Heart right ventricle (tissue), 16 donors: Measurements from ENCODE around the gene KRTAP21-2. TPM values are rescaled to one million over a fixed set of nuclear protein-coding genes. Genes with fewer than 3 reads are reported as not detected.

Experiments
- ATAC-seq, 8 donors: fragments of 200-7000 bp; cut with Tn5 transposase; one replicate each; pipeline ENCODE4 v1.9.1; 2020; ENCODE audit warnings: mild to moderate bottlenecking in 8 of 8, moderate library complexity in 8 of 8, moderate number of reproducible peaks in 1 of 8
- DNase-seq, 2 donors: peaks; one replicate each; pipeline ENCODE4 v3.0.0-alpha.2; 2020
- H3K27ac ChIP-seq, 10 donors: fragments of 200-600 bp; sonication (generic) in 2 of 10; one replicate each; pipeline versions ENCODE4 v1.5.0 to v1.8.0; 2020 to 2022; ENCODE audit warnings: mild to moderate bottlenecking in 3 of 10
- H3K27me3 ChIP-seq, 7 donors: fragments of 200-600 bp; one replicate each; pipeline ENCODE4 v1.8.0; 2021 to 2022; ENCODE audit warnings: mild to moderate bottlenecking in 2 of 7
- H3K36me3 ChIP-seq, 9 donors: fragments of 200-600 bp; sonication (generic) in 1 of 9; one replicate each; pipeline versions ENCODE4 v1.5.0 to v1.8.0; 2020 to 2022; ENCODE audit warnings: mild to moderate bottlenecking in 2 of 9
- H3K4me1 ChIP-seq, 9 donors: fragments of 200-600 bp; sonication (generic) in 1 of 9; one replicate each; pipeline versions ENCODE4 v1.5.0 to v1.8.0; 2020 to 2022; ENCODE audit warnings: mild to moderate bottlenecking in 4 of 9
- H3K4me3 ChIP-seq, 10 donors: fragments of 200-600 bp; sonication (generic) in 2 of 10; one replicate each; pipeline versions ENCODE4 v1.5.0 to v1.8.0; 2020 to 2022; ENCODE audit warnings: mild to moderate bottlenecking in 7 of 10, moderate library complexity in 2 of 10
- H3K9me3 ChIP-seq, 11 donors: fragments of 200-600 bp in 10 of 11; sonication (generic) in 2 of 11; one replicate each; pipeline versions ENCODE4 v1.5.0 to v1.8.0; 2013 to 2022; ENCODE audit warnings: mild to moderate bottlenecking in 2 of 11, control low read depth in 1 of 11, moderate library complexity in 1 of 11
- CTCF ChIP-seq, 9 donors: fragments of 200-600 bp; sonication (generic) in 2 of 9; IDR thresholded peaks; one replicate each; pipeline versions ENCODE4 v1.5.0 to v1.8.0; 2021 to 2022; ENCODE audit warnings: antibody characterized with exemption in 9 of 9, mild to moderate bottlenecking in 5 of 9, moderate library complexity in 1 of 9
- WGBS, 2 donors: extraction: QIAGEN DNeasy Blood & Tissue Kit; methylation state at CpG; one replicate each; pipeline ENCODE4 v1.1.7; 2013; ENCODE audit warnings: inconsistent platforms in 1 of 2; 5-methylcytosine and 5-hydroxymethylcytosine counted together
- intact Hi-C, 10 donors: fragments of 100-400 bp; cut with DNase I; formaldehyde crosslinking; loops; one replicate each; pipeline versions ENCODE4 v1.11.1 to v1.14.2; 2022
- polyA plus RNA-seq, 2 donors: library from polyadenylated mRNA; stranded (reverse); fragments of 200-250 nt; gene quantifications; one replicate each; pipeline ENCODE4 v1.2.3, GENCODE V29; 2013
- total RNA-seq, 10 donors: library from RNA; stranded (reverse); fragmentation: NEBNext Ultra II Directional in 3 of 10; extraction: Animal tissue kit (Norgen Biotek cat#: 25700) in 3 of 10; gene quantifications; one replicate each; pipeline versions ENCODE4 v1.2.1 to v1.2.4, GENCODE V29; 2021 to 2023
- donor health status: Arrhythmogenic right ventricular cardiomyopathy.
- donor health status: ischemic (EF 13 %, LVEDD 7.1; RV severe dilation, severe dysfunction).
- donor health status: healthy with polysubstance abuse.
- donor health status: DM: no; HTN: yes; CAD: no.
- donor health status: DM: no; HTN: no; CAD: no.
- donor health status: ischemic (EF 25% LVEDD 6.9; RV normal size, moderate dysfunction).
- donor health status: ischemic (EF 25% LVEDD 5.7; RV mildly dilated, moderate dysfunction).
- donor health status: healthy.
- donor health status: DM: yes; HTN: yes; CAD: no.
- donor health status: Ischemic cardiomyopathy.
- donor health status: ischemic (EF 35%, LVEDD 5.7; RV mildly dilated, moderate dysfunction).
- donor health status: nonischemic (EF 11% LVEDD 7.7; RV severe dilation, severe dysfunction).
- donor health status: DM: yes; HTN: yes; CAD: no.
- donor health status: PGD.
- donor health status: ischemic (EF 29% LVEDD 5.4; RV normal size, mild dysfunction).
- donor health status: nonischemic (EF 23%, LVEDD 6.1; RV moderate dilation, normal function).

The KRTAP21-2 gene
- total and polyA plus RNA-seq, 12 donors = not detected

GRCh38 chr21:30714946-30715345 lies 32.1 kb downstream of the KRTAP21-2 start:
- ATAC-seq = no peak
- WGBS, 2 donors = 74 to 81% methylated on average over 2 of the region's 2 CpGs
- no peak for DNase-seq
- Histone ChIP-seq H3K36me3 (no peaks in the 10 kb centered on the region), H3K27ac (no peak overlapping the region), H3K4me1 (no peaks in the 10 kb centered on the region), H3K27me3 (no peaks in the 10 kb centered on the region), H3K4me3 (no peak overlapping the region), H3K9me3 (peaks cover 0 to 25% (median 10%) of the 10 kb centered on the region in 11 donors)
- TF ChIP-seq CTCF (IDR thresholded peaks at IDR 0.05) = no peak
- intact Hi-C loops = no loop called here

GRCh38 chr21:30714456-30714855 lies 32.6 kb downstream of the KRTAP21-2 start:
- ATAC-seq (no peak), DNase-seq (no peak)
- Histone ChIP-seq H3K27me3 (no peaks in the 10 kb centered on the region), H3K36me3 (no peaks in the 10 kb centered on the region), H3K4me1 (no peaks in the 10 kb centered on the region), H3K4me3 (no peak overlapping the region), H3K27ac (no peak overlapping the region), H3K9me3 (peaks cover 0 to 25% (median 10%) of the 10 kb centered on the region in 11 donors)
- intact Hi-C loops = no loop called here
- TF ChIP-seq CTCF (IDR thresholded peaks at IDR 0.05) = no peak
- WGBS, 2 donors = 70 to 74% methylated on average over 3 of the region's 3 CpGs

- Histone ChIP-seq H3K9me3 (peaks cover 0 to 25% (median 10%) of the 10 kb centered on the region in 11 donors), H3K4me1 (no peaks in the 10 kb centered on the region), H3K27me3 (no peaks in the 10 kb centered on the region), H3K36me3 (no peaks in the 10 kb centered on the region), H3K27ac (no peak overlapping the region), H3K4me3 (no peak overlapping the region)
- 85 to 90% methylated on average over 3 of the region's 3 CpGs for whole genome bisulfite sequencing, 2 donors
- DNase-seq = no peak
- no peak for ATAC-seq
- no peak for TF ChIP-seq CTCF (IDR thresholded peaks at IDR 0.05)
- intact Hi-C loops = no loop called here
Observed at GRCh38 chr21:30713766-30714165, 33.3 kb downstream of the KRTAP21-2 start.

GRCh38 chr21:30710499-30710898 lies 36.6 kb downstream of the KRTAP21-2 start:
- DNase-seq = no peak
- H3K9me3 ChIP-seq = peaks cover 0 to 25% (median 10%) of the 10 kb centered on the region in 11 donors
- ATAC-seq = no peak
- WGBS, 2 donors = 34 to 46% methylated on average over 3 of the region's 3 CpGs
- H3K27ac ChIP-seq = no peak overlapping the region
- H3K4me1 ChIP-seq = no peaks in the 10 kb centered on the region
- intact Hi-C loops = no loop called here
- H3K36me3 ChIP-seq = no peaks in the 10 kb centered on the region
- no peak for TF ChIP-seq CTCF (IDR thresholded peaks at IDR 0.05)
- no peaks in the 10 kb centered on the region for H3K27me3 ChIP-seq
- H3K4me3 ChIP-seq = no peak overlapping the region
